AG04450 (cell line): ENCODE results near the gene HINT1. TPM values are rescaled to one million over a fixed set of nuclear protein-coding genes. Genes with fewer than 3 reads are reported as not detected.

Experiments
- CTCF ChIA-PET: fragments of 300-600, 350-600 bp; formaldehyde crosslinking; extraction: SDS; loops from one replicate; lab custom pipeline; 2022; ENCODE audit warnings: antibody characterized with exemption, inconsistent platforms; lab: Charles Lee
- POLR2A ChIA-PET: fragments of 350-600 bp; formaldehyde crosslinking; extraction: SDS; loops from one replicate; lab custom pipeline; 2021; ENCODE audit warnings: antibody characterized with exemption, inconsistent platforms; lab: Yijun Ruan, JAX
- DNase-seq: peaks from one replicate; pipeline ENCODE4 v3.0.0-alpha.2; 2011; ENCODE audit warnings: low read depth, low spot score
- H3K27ac ChIP-seq: one replicate; pipeline ENCODE4 v1.5.1; 2012; ENCODE audit warnings: low read depth, low read length, control low read depth
- H3K27me3 ChIP-seq: one replicate; pipeline ENCODE4 v1.6.0; 2012; ENCODE audit warnings: low read length; ENCODE audit not compliant: control insufficient read depth, insufficient read depth
- H3K4me3 ChIP-seq: 2 replicates; pipeline ENCODE4 v1.5.1; 2011; ENCODE audit warnings: mild to moderate bottlenecking, low read depth, low read length, control low read depth
- H3K9me3 ChIP-seq: 2 replicates; pipeline ENCODE4 v1.5.1; 2012; ENCODE audit warnings: low read length; ENCODE audit not compliant: control insufficient read depth, insufficient read depth
- CTCF ChIP-seq: IDR thresholded peaks from 2 replicates; pipeline ENCODE4 v1.5.1; 2011; ENCODE audit warnings: low read depth, low read length, control low read depth, inconsistent platforms
- polyA plus RNA-seq: library from polyadenylated mRNA; depleted of rRNA; stranded (reverse); fragments of >200 nt; gene quantifications from 2 replicates; pipeline ENCODE4 v1.2.3, GENCODE V29; 2011

Gene HINT1
- polyA plus RNA-seq, 1 experiment = 624 TPM

GRCh38 chr5:131156385-131156784 is 8.7 kb downstream of the HINT1 start:
- no peaks in the 10 kb centered on the region for H3K27me3 ChIP-seq
- no peak for TF ChIP-seq CTCF
- H3K27ac ChIP-seq = no peak overlapping the region
- DNase-seq = no peak
- CTCF ChIA-PET = no interaction called here
- H3K4me3 ChIP-seq = no peak overlapping the region
- POLR2A ChIA-PET = interaction anchor here (0.9 kb wide), 1 partner anchor 8 kb away, joined by 3 read pairs; no protein-coding TSS in a partner anchor
- no peaks in the 10 kb centered on the region for H3K9me3 ChIP-seq

- Histone ChIP-seq H3K9me3 (no peaks in the 10 kb centered on the region), H3K4me3 (no peak overlapping the region), H3K27me3 (no peaks in the 10 kb centered on the region), H3K27ac (no peak overlapping the region)
- POLR2A ChIA-PET = interaction anchor here (0.7 kb wide), 1 partner anchor 1247 kb away, joined by 10 read pairs; the partner anchor contains the start of gene CHSY3
- DNase-seq = no peak
- CTCF ChIA-PET = no interaction called here
- TF ChIP-seq CTCF = no peak
Observed at GRCh38 chr5:131151216-131151615, 13.8 kb downstream of the HINT1 start.

GRCh38 chr5:131150408-131150807 is 14.6 kb downstream of the HINT1 start:
- no peaks in the 10 kb centered on the region for H3K27me3 ChIP-seq
- ChIA-PET CTCF (interaction anchor here (0.6 kb wide), 2 partner anchors 163 to 849 kb away, joined by 3 read pairs; no protein-coding TSS in a partner anchor), POLR2A (no interaction called here)
- no peak for DNase-seq
- H3K27ac ChIP-seq = no peak overlapping the region
- TF ChIP-seq CTCF = no peak
- H3K9me3 ChIP-seq = no peaks in the 10 kb centered on the region
- H3K4me3 ChIP-seq = no peak overlapping the region

- ChIA-PET CTCF (no interaction called here), POLR2A (no interaction called here)
- no peak for DNase-seq
- TF ChIP-seq CTCF = no peak
- Histone ChIP-seq H3K27me3 (no peaks in the 10 kb centered on the region), H3K9me3 (no peaks in the 10 kb centered on the region), H3K4me3 (no peak overlapping the region), H3K27ac (no peak overlapping the region)
Observed at GRCh38 chr5:131148835-131149234, 16.2 kb downstream of the HINT1 start.

- DNase-seq = peak; percentile 72
- no peaks in the 10 kb centered on the region for H3K27me3 ChIP-seq
- no peak for TF ChIP-seq CTCF
- ChIA-PET POLR2A (interaction anchor here (0.6 kb wide), 1 partner anchor 495 kb away, joined by 3 read pairs; no protein-coding TSS in a partner anchor), CTCF (interaction anchor here (0.9 kb wide), 1 partner anchor 271 kb away, joined by 4 read pairs; no protein-coding TSS in a partner anchor)
- H3K9me3 ChIP-seq = no peaks in the 10 kb centered on the region
- no peak overlapping the region for H3K4me3 ChIP-seq
- H3K27ac ChIP-seq = no peak overlapping the region
Observed at GRCh38 chr5:131147258-131147657, 17.8 kb downstream of the HINT1 start.
